ENCODE results near the gene EAPP. TPM values are rescaled to one million over a fixed set of nuclear protein-coding genes. Genes with fewer than 3 reads are reported as not detected.
"Not testable (repeated sequence)": the region's sequence is repeated elsewhere in the genome, so short reads cannot be mapped to it uniquely, and the experiment has no call there.

Gene EAPP, protein sequence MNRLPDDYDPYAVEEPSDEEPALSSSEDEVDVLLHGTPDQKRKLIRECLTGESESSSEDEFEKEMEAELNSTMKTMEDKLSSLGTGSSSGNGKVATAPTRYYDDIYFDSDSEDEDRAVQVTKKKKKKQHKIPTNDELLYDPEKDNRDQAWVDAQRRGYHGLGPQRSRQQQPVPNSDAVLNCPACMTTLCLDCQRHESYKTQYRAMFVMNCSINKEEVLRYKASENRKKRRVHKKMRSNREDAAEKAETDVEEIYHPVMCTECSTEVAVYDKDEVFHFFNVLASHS
- total RNA-seq = 10 to 100 TPM; 27.3 to 28.8 TPM

GRCh38 chr14:34539407-34540180, at the start of gene EAPP:
Gene EAPP, minus strand, starts transcription at chr14:34539701. Its CDS starts 73 bp downstream, at chr14:34539628.
- H3K4me1 Mint-ChIP-seq (ENCODE audit: low read depth) = peaks cover 20% of the 10 kb centered on the region
- ATAC-seq = peak; percentile 100
- peak; percentile 97 for DNase-seq
- H3K27ac Mint-ChIP-seq = peak within 1 kb of the TSS; percentile 99
- H3K27me3 Mint-ChIP-seq (ENCODE audit: low read depth) = no peaks in the 10 kb centered on the region
- H3K9me3 Mint-ChIP-seq (ENCODE audit: insufficient read depth) = no peaks in the 10 kb centered on the region
- ChIA-PET POLR2A (no interaction called here), CTCF (no interaction called here)
- peaks cover 2% of the 10 kb centered on the region for H3K36me3 Mint-ChIP-seq (ENCODE audit: low read depth)
- peak within 1 kb of the TSS; percentile 100 for H3K4me3 Mint-ChIP-seq

- DNase-seq (no peak), ATAC-seq (no peak)
- POLR2A ChIA-PET = no interaction called here
- Mint-ChIP-seq H3K36me3 (ENCODE audit: low read depth) (peaks cover 52% of the 10 kb centered on the region), H3K9me3 (ENCODE audit: insufficient read depth) (no peaks in the 10 kb centered on the region), H3K27me3 (ENCODE audit: low read depth) (no peaks in the 10 kb centered on the region), H3K4me1 (ENCODE audit: low read depth) (peaks cover 2% of the 10 kb centered on the region), H3K4me3 (no peak overlapping the region), H3K27ac (no peak overlapping the region)
- CTCF ChIA-PET = no interaction called here
These were observed 44.0 kb upstream of the EAPP start for GRCh38 chr14:34583525-34583924.

DNA sequence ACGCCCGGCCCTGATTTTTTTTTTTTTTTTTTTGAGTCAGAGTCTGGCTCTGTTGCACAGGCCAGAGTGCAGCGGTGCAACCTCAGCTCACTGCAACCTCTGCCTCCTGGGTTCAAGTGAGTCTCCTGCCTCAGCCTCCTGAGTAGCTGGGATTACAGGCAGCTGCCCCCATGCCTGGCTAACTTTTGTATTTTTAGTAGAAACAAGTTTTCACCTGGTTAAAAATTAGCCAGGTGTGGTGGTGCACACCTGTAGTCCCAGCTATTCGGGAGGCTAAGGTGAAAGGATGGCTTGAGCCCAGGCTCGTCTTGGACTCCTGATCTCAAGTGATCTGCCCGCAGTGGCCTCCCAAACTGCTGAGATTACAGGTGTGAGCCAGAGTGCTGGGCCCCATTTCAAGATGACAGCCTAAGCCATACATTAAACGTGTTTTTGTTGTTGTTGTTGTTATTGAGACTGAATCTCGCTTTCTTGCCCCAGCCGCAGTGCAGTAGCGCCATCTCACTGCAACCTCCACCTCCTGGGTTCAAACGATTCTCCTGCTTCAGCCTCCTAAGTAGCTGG, 42.7 kb upstream of the EAPP start:
- ATAC-seq (no peak), DNase-seq (no peak)
- no peaks in the 10 kb centered on the region for H3K9me3 Mint-ChIP-seq (ENCODE audit: insufficient read depth)
- H3K4me1 Mint-ChIP-seq (ENCODE audit: low read depth) = peaks cover 2% of the 10 kb centered on the region
- H3K4me3 Mint-ChIP-seq = no peak overlapping the region
- no peak overlapping the region for H3K27ac Mint-ChIP-seq
- POLR2A ChIA-PET = interaction anchor here (0.6 to 0.9 kb wide), 2 partner anchors 13 to 53 kb away, joined by 3 read pairs; no protein-coding TSS in a partner anchor
- no peaks in the 10 kb centered on the region for H3K27me3 Mint-ChIP-seq (ENCODE audit: low read depth)
- CTCF ChIA-PET = no interaction called here
- H3K36me3 Mint-ChIP-seq (ENCODE audit: low read depth) = peaks cover 51% of the 10 kb centered on the region

DNA sequence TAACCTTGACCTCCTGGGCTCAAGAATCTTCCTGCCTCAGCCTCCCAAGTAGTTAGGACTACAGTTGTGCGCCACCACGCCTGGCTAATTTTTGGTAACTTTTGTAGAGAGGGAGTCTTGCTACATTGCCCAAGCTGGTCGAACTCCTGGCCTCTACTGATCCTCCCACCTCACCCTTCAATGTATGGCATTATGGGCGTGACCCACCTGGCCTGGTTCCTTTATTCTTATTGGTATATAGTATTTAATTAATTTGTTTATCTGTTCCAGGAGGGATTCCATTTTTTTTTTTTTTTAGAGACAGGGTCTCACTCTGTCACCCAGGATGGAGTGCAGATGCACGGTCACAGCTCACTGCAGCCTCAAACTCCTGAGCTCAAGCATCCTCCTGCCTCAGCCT, 40.9 kb upstream of the EAPP start:
- ATAC-seq (no peak), DNase-seq (no peak)
- Mint-ChIP-seq H3K4me3 (no peak overlapping the region), H3K9me3 (ENCODE audit: insufficient read depth) (no peaks in the 10 kb centered on the region), H3K4me1 (ENCODE audit: low read depth) (peaks cover 2% of the 10 kb centered on the region), H3K36me3 (ENCODE audit: low read depth) (peaks cover 48% of the 10 kb centered on the region), H3K27me3 (ENCODE audit: low read depth) (no peaks in the 10 kb centered on the region), H3K27ac (no peak overlapping the region)
- POLR2A ChIA-PET = no interaction called here
- CTCF ChIA-PET = no interaction called here

GRCh38 chr14:34571771-34572170, 32.3 kb upstream of the EAPP start:
- CTCF ChIA-PET = no interaction called here
- Mint-ChIP-seq H3K36me3 (ENCODE audit: low read depth) (peaks cover 34% of the 10 kb centered on the region), H3K9me3 (ENCODE audit: insufficient read depth) (no peaks in the 10 kb centered on the region)

DNA sequence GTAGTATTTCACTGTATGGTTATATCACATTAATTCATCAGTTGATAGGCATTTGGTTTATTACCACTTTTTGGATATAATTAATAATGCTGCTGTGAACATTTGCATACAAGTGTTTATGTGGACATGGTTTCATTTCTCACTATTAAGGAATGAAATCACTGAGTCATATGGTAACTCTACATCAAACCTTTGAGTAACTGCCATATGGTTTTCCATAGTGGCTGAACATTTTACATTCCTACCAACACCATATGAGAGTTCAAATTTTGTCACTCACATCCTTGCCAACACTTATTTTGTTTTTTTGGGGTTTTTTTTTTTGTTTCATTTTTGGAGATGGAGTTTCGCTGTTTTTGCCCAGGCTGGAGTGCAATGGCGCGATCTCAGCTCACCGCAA, 30.2 kb upstream of the EAPP start:
- peaks cover 34% of the 10 kb centered on the region for H3K36me3 Mint-ChIP-seq (ENCODE audit: low read depth)
- no peak overlapping the region for H3K27ac Mint-ChIP-seq
- ChIA-PET CTCF (no interaction called here), POLR2A (no interaction called here)
- no peaks in the 10 kb centered on the region for H3K27me3 Mint-ChIP-seq (ENCODE audit: low read depth)
- ATAC-seq = no peak
- no peaks in the 10 kb centered on the region for H3K4me1 Mint-ChIP-seq (ENCODE audit: low read depth)
- H3K4me3 Mint-ChIP-seq = no peak overlapping the region
- no peak for DNase-seq
- H3K9me3 Mint-ChIP-seq (ENCODE audit: insufficient read depth) = no peaks in the 10 kb centered on the region

More at GRCh38 chr14:34571771-34572170, 32.3 kb upstream of the EAPP start:
- H3K4me1 Mint-ChIP-seq (ENCODE audit: low read depth) = no peaks in the 10 kb centered on the region
- ATAC-seq = no peak
- H3K27ac Mint-ChIP-seq = no peak overlapping the region
- no peak for DNase-seq
- H3K4me3 Mint-ChIP-seq = no peak overlapping the region
- POLR2A ChIA-PET = no interaction called here
- H3K27me3 Mint-ChIP-seq (ENCODE audit: low read depth) = no peaks in the 10 kb centered on the region

GRCh38 chr14:34568803-34569202, 29.3 kb upstream of the EAPP start:
- DNase-seq (no peak), ATAC-seq (no peak)
- Mint-ChIP-seq H3K27me3 (ENCODE audit: low read depth) (no peaks in the 10 kb centered on the region), H3K36me3 (ENCODE audit: low read depth) (peaks cover 34% of the 10 kb centered on the region), H3K4me3 (no peak overlapping the region), H3K4me1 (ENCODE audit: low read depth) (no peaks in the 10 kb centered on the region), H3K9me3 (ENCODE audit: insufficient read depth) (no peaks in the 10 kb centered on the region), H3K27ac (no peak overlapping the region)
- POLR2A ChIA-PET = interaction anchor here (0.9 kb wide), 1 partner anchor 13 kb away, joined by 3 read pairs; no protein-coding TSS in a partner anchor
- CTCF ChIA-PET = no interaction called here

DNA sequence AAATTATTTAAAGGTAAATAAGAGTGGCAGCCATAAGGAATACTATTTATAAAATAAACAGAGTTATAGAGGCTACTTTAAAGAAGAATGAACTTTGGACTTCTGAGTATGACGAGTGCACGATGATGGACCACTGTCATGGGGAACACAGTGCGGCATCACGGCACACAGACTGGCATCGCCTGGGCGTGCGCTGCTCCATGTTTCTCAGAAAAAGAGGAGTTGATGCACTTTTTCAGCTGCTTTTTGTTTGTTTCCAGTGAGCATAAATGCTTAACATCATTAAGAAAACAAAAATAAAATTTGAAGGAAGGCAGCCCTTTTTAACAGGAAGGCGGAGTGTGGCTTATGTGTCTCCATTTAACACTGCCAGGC, 23.3 kb upstream of the EAPP start:
- ChIA-PET POLR2A (no interaction called here), CTCF (no interaction called here)
- H3K36me3 Mint-ChIP-seq (ENCODE audit: low read depth) = peaks cover 18% of the 10 kb centered on the region
- ATAC-seq (no peak), DNase-seq (no peak)
- H3K4me1 Mint-ChIP-seq (ENCODE audit: low read depth) = no peaks in the 10 kb centered on the region
- H3K9me3 Mint-ChIP-seq (ENCODE audit: insufficient read depth) = no peaks in the 10 kb centered on the region
- H3K27ac Mint-ChIP-seq = no peak overlapping the region
- H3K27me3 Mint-ChIP-seq (ENCODE audit: low read depth) = no peaks in the 10 kb centered on the region
- no peak overlapping the region for H3K4me3 Mint-ChIP-seq

- peaks cover 15% of the 10 kb centered on the region for H3K36me3 Mint-ChIP-seq (ENCODE audit: low read depth)
- H3K27ac Mint-ChIP-seq; H3K9me3 Mint-ChIP-seq (ENCODE audit: insufficient read depth); H3K27me3 Mint-ChIP-seq (ENCODE audit: low read depth); POLR2A ChIA-PET; ATAC-seq; H3K4me1 Mint-ChIP-seq (ENCODE audit: low read depth); H3K4me3 Mint-ChIP-seq; CTCF ChIA-PET; DNase-seq: not testable (repeated sequence)
These were observed 22.7 kb upstream of the EAPP start for GRCh38 chr14:34562037-34562775.

DNA sequence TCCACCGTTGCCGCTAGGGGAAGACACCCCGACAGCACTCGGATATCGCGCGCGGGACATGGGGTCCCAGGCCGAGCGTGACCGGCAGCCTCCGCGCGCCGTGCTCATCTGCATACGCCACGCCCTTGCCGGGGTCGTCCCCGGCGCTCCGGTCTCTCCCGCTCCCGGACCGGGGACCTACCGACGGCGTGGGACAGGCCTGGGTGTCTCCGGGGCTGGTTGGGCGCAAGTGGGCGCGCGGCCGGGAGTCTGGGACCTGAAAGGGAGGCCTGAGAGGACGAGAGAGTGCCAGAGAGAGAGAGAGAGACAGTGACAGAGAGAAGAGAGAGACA, 17.0 kb upstream of the EAPP start:
- H3K27ac Mint-ChIP-seq; DNase-seq; POLR2A ChIA-PET; H3K27me3 Mint-ChIP-seq (ENCODE audit: low read depth); H3K9me3 Mint-ChIP-seq (ENCODE audit: insufficient read depth); H3K36me3 Mint-ChIP-seq (ENCODE audit: low read depth); H3K4me3 Mint-ChIP-seq; CTCF ChIA-PET: not testable (repeated sequence)
- ATAC-seq = peak; percentile 46
- H3K4me1 Mint-ChIP-seq (ENCODE audit: low read depth) = peaks cover 15% of the 10 kb centered on the region

DNA sequence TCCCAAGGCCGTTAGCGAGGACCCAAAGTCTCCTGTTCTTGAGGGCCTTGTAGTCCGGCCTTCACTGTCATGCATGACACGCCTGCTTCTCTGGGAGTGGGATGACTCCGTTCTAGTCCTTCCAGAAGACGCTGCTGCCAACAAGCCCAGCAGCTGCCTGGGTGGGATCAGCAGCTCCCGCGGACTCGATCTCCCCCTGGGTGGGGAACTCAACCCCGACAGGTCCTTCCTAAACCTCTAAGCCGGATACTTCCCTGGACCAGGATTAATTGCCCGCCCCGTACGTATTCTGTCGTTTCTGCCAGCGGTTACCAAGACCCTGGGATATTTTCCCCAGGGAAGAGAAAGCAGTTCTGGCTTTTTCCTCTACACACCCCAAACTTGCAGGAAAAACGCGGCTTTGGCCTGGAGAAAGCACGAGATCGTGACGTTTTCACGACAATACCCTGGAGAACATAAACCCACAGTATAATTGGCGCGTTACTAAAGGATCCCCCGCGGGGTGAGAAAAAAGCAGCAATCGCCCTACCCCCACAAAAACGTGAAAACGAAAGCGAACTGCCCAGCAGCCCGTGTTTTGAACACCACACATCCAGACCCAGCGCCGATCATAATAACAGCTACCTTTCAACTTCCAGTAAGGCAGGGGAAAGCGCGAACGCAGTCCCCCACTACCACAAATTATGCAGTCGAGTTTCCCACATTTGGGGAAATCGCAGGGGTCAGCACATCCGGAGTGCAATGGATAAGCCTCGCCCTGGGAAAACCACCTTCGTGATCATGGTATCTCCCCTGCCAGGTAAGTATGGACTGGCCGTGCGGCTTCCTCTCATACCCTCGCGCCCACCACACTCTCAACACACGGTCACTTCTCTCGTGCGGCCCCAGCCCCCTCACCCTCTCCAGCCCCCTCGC, 16.3 kb upstream of the EAPP start:
- peak; percentile 71 for ATAC-seq
- peaks cover 17% of the 10 kb centered on the region for H3K4me1 Mint-ChIP-seq (ENCODE audit: low read depth)
- H3K27me3 Mint-ChIP-seq (ENCODE audit: low read depth); H3K27ac Mint-ChIP-seq; DNase-seq; H3K9me3 Mint-ChIP-seq (ENCODE audit: insufficient read depth); CTCF ChIA-PET; H3K4me3 Mint-ChIP-seq; H3K36me3 Mint-ChIP-seq (ENCODE audit: low read depth); POLR2A ChIA-PET: not testable (repeated sequence)

Data from activated CD8-positive, alpha-beta T cell treated with anti-CD3 and anti-CD28 coated beads, Interleukin-2, amount 10 ng/mL, durations not matched to agents 7 days and 5 days (primary cell).